ENCODE results near the gene AGPAT3.
"Not testable (repeated sequence)": the region's sequence is repeated elsewhere in the genome, so short reads cannot be mapped to it uniquely, and the experiment has no call there.

DNA sequence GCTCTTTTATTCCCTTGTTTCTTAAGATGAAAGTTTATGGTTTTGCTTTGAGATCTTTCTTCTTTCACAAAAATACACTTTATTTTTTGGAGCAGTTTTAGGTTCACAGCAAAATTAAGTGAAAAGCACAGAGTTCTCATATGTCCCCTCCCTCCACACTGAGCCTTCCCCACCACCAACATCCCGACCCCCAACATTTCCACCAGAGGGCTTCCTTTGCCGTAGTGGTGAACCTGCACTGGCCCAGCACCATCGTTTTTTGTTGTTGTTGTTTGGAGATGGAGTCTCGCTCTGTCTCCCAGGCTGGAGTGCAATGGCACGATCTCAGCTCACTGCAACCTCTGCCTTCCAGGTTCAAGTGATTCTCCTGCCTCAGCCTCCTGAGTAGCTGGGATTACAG is 20.1 kb upstream of the AGPAT3 start:
- TF ChIP-seq, protein P1, sequence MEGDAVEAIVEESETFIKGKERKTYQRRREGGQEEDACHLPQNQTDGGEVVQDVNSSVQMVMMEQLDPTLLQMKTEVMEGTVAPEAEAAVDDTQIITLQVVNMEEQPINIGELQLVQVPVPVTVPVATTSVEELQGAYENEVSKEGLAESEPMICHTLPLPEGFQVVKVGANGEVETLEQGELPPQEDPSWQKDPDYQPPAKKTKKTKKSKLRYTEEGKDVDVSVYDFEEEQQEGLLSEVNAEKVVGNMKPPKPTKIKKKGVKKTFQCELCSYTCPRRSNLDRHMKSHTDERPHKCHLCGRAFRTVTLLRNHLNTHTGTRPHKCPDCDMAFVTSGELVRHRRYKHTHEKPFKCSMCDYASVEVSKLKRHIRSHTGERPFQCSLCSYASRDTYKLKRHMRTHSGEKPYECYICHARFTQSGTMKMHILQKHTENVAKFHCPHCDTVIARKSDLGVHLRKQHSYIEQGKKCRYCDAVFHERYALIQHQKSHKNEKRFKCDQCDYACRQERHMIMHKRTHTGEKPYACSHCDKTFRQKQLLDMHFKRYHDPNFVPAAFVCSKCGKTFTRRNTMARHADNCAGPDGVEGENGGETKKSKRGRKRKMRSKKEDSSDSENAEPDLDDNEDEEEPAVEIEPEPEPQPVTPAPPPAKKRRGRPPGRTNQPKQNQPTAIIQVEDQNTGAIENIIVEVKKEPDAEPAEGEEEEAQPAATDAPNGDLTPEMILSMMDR (IDR thresholded peaks at IDR 0.05; ENCODE audit: extremely low read depth in 1 of 2, insufficient read depth in 1 of 2, low read depth in 1 of 2, low read length in 2 of 2) = not testable (repeated sequence)
- not testable (repeated sequence) for TF ChIP-seq POLR2A (IDR thresholded peaks at IDR 0.05; ENCODE audit: low read depth, low read length); EZH2 (IDR thresholded peaks at IDR 0.05; ENCODE audit: borderline replicate concordance, low read depth, low read length, severe bottlenecking); JUN (IDR thresholded peaks at IDR 0.05; ENCODE audit: borderline replicate concordance, insufficient read depth, insufficient read length, low read depth); POLR2AphosphoS5 (IDR thresholded peaks at IDR 0.05; ENCODE audit: insufficient read depth, low read depth, low read length); FOS (IDR thresholded peaks at IDR 0.05; ENCODE audit: borderline replicate concordance, insufficient read depth, low read length); MYC (IDR thresholded peaks at IDR 0.05; ENCODE audit: low read depth, low read length); GATA2 (IDR thresholded peaks at IDR 0.05; ENCODE audit: insufficient read depth, insufficient read length, low read depth, low read length)
- TF ChIP-seq, protein P2, sequence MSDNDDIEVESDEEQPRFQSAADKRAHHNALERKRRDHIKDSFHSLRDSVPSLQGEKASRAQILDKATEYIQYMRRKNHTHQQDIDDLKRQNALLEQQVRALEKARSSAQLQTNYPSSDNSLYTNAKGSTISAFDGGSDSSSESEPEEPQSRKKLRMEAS (IDR thresholded peaks at IDR 0.05; ENCODE audit: insufficient read depth, insufficient read length) = not testable (repeated sequence)
